MM.1S (cell line): ENCODE data around the gene PREX1.

Experiments
- DNase-seq: peaks from one replicate; pipeline ENCODE4 v3.0.0-alpha.2; 2015
- H2AFZ ChIP-seq: fragments of 300-600 bp; sonication (generic); 2 replicates; pipeline ENCODE4 v1.6.0; 2016; ENCODE audit warnings: antibody characterized with exemption, low read length
- H3F3A ChIP-seq: fragments of 300-600 bp; sonication (generic); 2 replicates; pipeline ENCODE4 v1.6.1; 2016; ENCODE audit warnings: mild to moderate bottlenecking, antibody characterized with exemption, low read length, moderate library complexity, mixed read lengths; ENCODE audit not compliant: insufficient read depth
- H3K27ac ChIP-seq: fragments of 300-600 bp; sonication (generic); 2 replicates; pipeline ENCODE4 v1.5.1; 2016; ENCODE audit warnings: mild to moderate bottlenecking, low read length
- H3K27me3 ChIP-seq: fragments of 300-600 bp; sonication (generic); replicated peaks from 2 replicates; pipeline ENCODE4 v1.6.0; 2016; ENCODE audit warnings: low read length; ENCODE audit not compliant: insufficient read depth
- H3K36me3 ChIP-seq: fragments of 300-600 bp; sonication (generic); replicated peaks from 2 replicates; pipeline ENCODE4 v1.6.1; 2016; ENCODE audit warnings: mild to moderate bottlenecking, low read length, mixed read lengths; ENCODE audit not compliant: insufficient read depth
- H3K4me1 ChIP-seq: fragments of 300-600 bp; sonication (generic); 2 replicates; pipeline ENCODE4 v1.6.1; 2016; ENCODE audit warnings: low read length, mixed read lengths
- H3K4me2 ChIP-seq: fragments of 300-600 bp; sonication (generic); 2 replicates; pipeline ENCODE4 v1.6.0; 2016; ENCODE audit warnings: low read depth, low read length
- H3K4me3 ChIP-seq: fragments of 300-600 bp; sonication (generic); 2 replicates; pipeline ENCODE4 v1.5.1; 2016; ENCODE audit warnings: low read length, mixed read lengths
- H3K79me2 ChIP-seq: fragments of 300-600 bp; sonication (generic); 2 replicates; pipeline ENCODE4 v1.6.1; 2016; ENCODE audit warnings: mixed run types, low read length, mixed read lengths
- H3K9ac ChIP-seq: fragments of 300-600 bp; sonication (generic); 2 replicates; pipeline ENCODE4 v1.6.1; 2016; ENCODE audit warnings: low read length, mixed read lengths
- H3K9me2 ChIP-seq: fragments of 300-600 bp; sonication (generic); replicated peaks from 2 replicates; pipeline ENCODE4 v1.6.1; 2016; ENCODE audit warnings: mild to moderate bottlenecking, low read length, mixed read lengths; ENCODE audit not compliant: insufficient read depth
- H3K9me3 ChIP-seq: fragments of 300-600 bp; sonication (generic); replicated peaks from 2 replicates; pipeline ENCODE4 v1.6.1; 2016; ENCODE audit warnings: mild to moderate bottlenecking, low read length, mixed read lengths; ENCODE audit not compliant: insufficient read depth
- H4K20me1 ChIP-seq: fragments of 300-600 bp; sonication (generic); 2 replicates; pipeline ENCODE4 v1.6.1; 2016; ENCODE audit warnings: mild to moderate bottlenecking, low read length, moderate library complexity, mixed read lengths; ENCODE audit not compliant: insufficient read depth
- CTCF ChIP-seq: fragments of 300-600 bp; sonication (generic); IDR thresholded peaks from 2 replicates; pipeline ENCODE4 v1.5.1; 2016; ENCODE audit warnings: antibody characterized with exemption, low read length, mixed read lengths
- EZH2 ChIP-seq: fragments of 300-600 bp; sonication (generic); optimal IDR thresholded peaks from 2 replicates; pipeline ENCODE3; 2017; ENCODE audit warnings: low read depth, mild to moderate bottlenecking, antibody characterized with exemption, low read length, mixed read lengths
- EZH2phosphoT487 ChIP-seq: fragments of 300-600 bp; sonication (generic); IDR thresholded peaks from 2 replicates; pipeline ENCODE4 v1.6.1; 2018; ENCODE audit warnings: antibody characterized with exemption, low read length

PREX1 gene

GRCh38 chr20:48805716-48806115 is 22.1 kb downstream of the PREX1 start:
- no peak for TF ChIP-seq CTCF
- Histone ChIP-seq H3K27me3 (no peaks in the 10 kb centered on the region), H3K9ac (no peak overlapping the region), H3K9me2 (no peaks in the 10 kb centered on the region), H3K4me1 (no peaks in the 10 kb centered on the region), H3K79me2 (no peaks in the 10 kb centered on the region), H4K20me1 (no peaks in the 10 kb centered on the region), H2AFZ (no peak overlapping the region), H3K9me3 (no peaks in the 10 kb centered on the region), H3K36me3 (no peaks in the 10 kb centered on the region), H3K4me3 (no peak overlapping the region), H3K27ac (no peak overlapping the region), H3F3A (no peaks in the 10 kb centered on the region), H3K4me2 (no peak overlapping the region)
- DNase-seq, result no peak

GRCh38 chr20:48805286-48805685 is 22.5 kb downstream of the PREX1 start:
- Histone ChIP-seq H2AFZ (no peak overlapping the region), H3K27me3 (no peaks in the 10 kb centered on the region), H3K4me1 (no peaks in the 10 kb centered on the region), H3K27ac (no peak overlapping the region), H3K4me3 (no peak overlapping the region), H3K4me2 (no peak overlapping the region), H3K79me2 (no peaks in the 10 kb centered on the region), H3K36me3 (no peaks in the 10 kb centered on the region), H3K9ac (no peak overlapping the region), H4K20me1 (no peaks in the 10 kb centered on the region), H3F3A (no peaks in the 10 kb centered on the region), H3K9me3 (no peaks in the 10 kb centered on the region), H3K9me2 (no peaks in the 10 kb centered on the region)
- TF ChIP-seq EZH2, result no peak
- no peak for DNase-seq

- Histone ChIP-seq H3K79me2 (no peaks in the 10 kb centered on the region), H3K27ac (no peak overlapping the region), H3K27me3 (no peaks in the 10 kb centered on the region), H3K36me3 (no peaks in the 10 kb centered on the region), H4K20me1 (no peaks in the 10 kb centered on the region), H3K4me3 (no peak overlapping the region), H3K4me2 (no peak overlapping the region), H3K4me1 (no peaks in the 10 kb centered on the region), H3F3A (no peaks in the 10 kb centered on the region), H3K9me3 (no peaks in the 10 kb centered on the region), H2AFZ (no peak overlapping the region), H3K9ac (no peak overlapping the region), H3K9me2 (no peaks in the 10 kb centered on the region)
- DNase-seq, result no peak
- TF ChIP-seq EZH2phosphoT487 (no peak), CTCF (no peak), EZH2 (no peak)
Observed at GRCh38 chr20:48804300-48804980, 23.4 kb downstream of the PREX1 start.

- no peaks in the 10 kb centered on the region for H3K27me3 ChIP-seq
- no peaks in the 10 kb centered on the region for H3K79me2 ChIP-seq
- H3K4me3 ChIP-seq, result no peak overlapping the region
- no peaks in the 10 kb centered on the region for H3K9me3 ChIP-seq
- H2AFZ ChIP-seq, result no peak overlapping the region
- H3K9ac ChIP-seq, result no peak overlapping the region
- H3K4me2 ChIP-seq, result no peak overlapping the region
- no peaks in the 10 kb centered on the region for H3F3A ChIP-seq
- no peaks in the 10 kb centered on the region for H3K4me1 ChIP-seq
- H3K27ac ChIP-seq, result no peak overlapping the region
- H3K36me3 ChIP-seq, result no peaks in the 10 kb centered on the region
- no peak for DNase-seq
- TF ChIP-seq EZH2phosphoT487, result no peak
- no peak for TF ChIP-seq EZH2
- no peak for TF ChIP-seq CTCF
- H3K9me2 ChIP-seq, result no peaks in the 10 kb centered on the region
- H4K20me1 ChIP-seq, result no peaks in the 10 kb centered on the region
Observed at GRCh38 chr20:48803176-48804053, 24.4 kb downstream of the PREX1 start.
